GM23248 (cell line): ENCODE results near the gene E2F7. TPM values are rescaled to one million over a fixed set of nuclear protein-coding genes. Genes with fewer than 3 reads are reported as not detected.

ENCODE experiments used
- DNase-seq: peaks from one replicate; pipeline ENCODE4 v3.0.0-alpha.2; 2015
- H2AFZ ChIP-seq: fragments of 200-600 bp; sonication (generic); 2 replicates; pipeline ENCODE4 v1.6.1; 2016; ENCODE audit warnings: antibody characterized with exemption
- H3F3A ChIP-seq: fragments of 200-600 bp; sonication (generic); 2 replicates; pipeline ENCODE4 v1.6.1; 2016; ENCODE audit warnings: mild to moderate bottlenecking, antibody characterized with exemption, mixed run types; ENCODE audit not compliant: insufficient read depth
- H3K27ac ChIP-seq: fragments of 200-600 bp; sonication (generic); 2 replicates; pipeline ENCODE4 v1.5.1; 2016; ENCODE audit warnings: mild to moderate bottlenecking
- H3K27me3 ChIP-seq: fragments of 200-600 bp; sonication (generic); replicated peaks from 2 replicates; pipeline ENCODE4 v1.6.1; 2016; ENCODE audit warnings: mild to moderate bottlenecking; ENCODE audit not compliant: insufficient read depth
- H3K36me3 ChIP-seq: fragments of 200-600 bp; sonication (generic); 2 replicates; pipeline ENCODE4 v1.6.1; 2016; ENCODE audit warnings: low read depth, mild to moderate bottlenecking
- H3K4me1 ChIP-seq: fragments of 200-600 bp; sonication (generic); 2 replicates; pipeline ENCODE4 v1.6.1; 2016; ENCODE audit warnings: mild to moderate bottlenecking; ENCODE audit not compliant: insufficient read depth
- H3K4me2 ChIP-seq: fragments of 200-600 bp; sonication (generic); one replicate; pipeline ENCODE4 v1.6.1; 2016; ENCODE audit warnings: mild to moderate bottlenecking; ENCODE audit not compliant: unreplicated experiment
- H3K4me3 ChIP-seq: fragments of 200-600 bp; sonication (generic); 2 replicates; pipeline ENCODE4 v1.5.1; 2016; ENCODE audit warnings: mild to moderate bottlenecking
- H3K79me2 ChIP-seq: fragments of 200-600 bp; sonication (generic); 2 replicates; pipeline ENCODE4 v1.6.1; 2016; ENCODE audit warnings: mild to moderate bottlenecking; ENCODE audit not compliant: insufficient read depth
- H3K9ac ChIP-seq: fragments of 200-600 bp; sonication (generic); 2 replicates; pipeline ENCODE4 v1.6.1; 2016; ENCODE audit warnings: mild to moderate bottlenecking
- H3K9me2 ChIP-seq: fragments of 200-600 bp; sonication (generic); 2 replicates; pipeline ENCODE4 v1.6.1; 2016; ENCODE audit warnings: mixed run types, mild to moderate bottlenecking, moderate library complexity; ENCODE audit not compliant: insufficient read depth
- H3K9me3 ChIP-seq: fragments of 200-600 bp; sonication (generic); one replicate; pipeline ENCODE4 v1.6.1; 2017; ENCODE audit warnings: low read depth
- H4K20me1 ChIP-seq: fragments of 200-600 bp; sonication (generic); 2 replicates; pipeline ENCODE4 v1.6.0; 2016; ENCODE audit not compliant: insufficient read depth
- EZH2 ChIP-seq: fragments of 200-600 bp; sonication (generic); IDR thresholded peaks from 2 replicates; pipeline ENCODE4 v1.6.1; 2018; ENCODE audit warnings: antibody characterized with exemption, mild to moderate bottlenecking; ENCODE audit not compliant: insufficient read depth, poor library complexity, severe bottlenecking
- EZH2phosphoT487 ChIP-seq: fragments of 200-600 bp; sonication (generic); IDR thresholded peaks from 2 replicates; pipeline ENCODE4 v1.6.1; 2018; ENCODE audit warnings: antibody characterized with exemption, moderate library complexity, mild to moderate bottlenecking, low read depth; ENCODE audit not compliant: insufficient read depth
- WGBS, 2 experiments: methylation state at CpG; one replicate each; pipeline ENCODE4 v1.1.6; 2015 to 2017; ENCODE audit warnings: low lambda C conversion rate in 2 of 2, low coverage in 1 of 2; ENCODE audit errors: missing lambda C conversion rate in 2 of 2; 5-methylcytosine and 5-hydroxymethylcytosine counted together
- in situ Hi-C: fragments of 300-500 bp; cut with MboI; formaldehyde crosslinking; loops from 2 replicates; pipeline ENCODE4 v1.15.0; 2020
- polyA plus RNA-seq: library from polyadenylated mRNA; unstranded; fragments of >200 nt; fragmentation: Nextera tagmentation; extraction: Ambion mirVana; gene quantifications from 2 replicates; pipeline ENCODE4 v1.2.1, GENCODE V29; 2016
- total RNA-seq: library from RNA; depleted of rRNA; stranded (reverse); fragments of >200 nt; shearing (Covaris generic); gene quantifications from 2 replicates; pipeline ENCODE4 v1.2.3, GENCODE V29; 2014

The E2F7 gene
- total and polyA plus RNA-seq, 2 experiments from 2014 or later: 2.5 to 5.7 TPM

GRCh38 chr12:77035226-77035625 is 30.1 kb downstream of the E2F7 start:
- H2AFZ ChIP-seq: no peak overlapping the region
- DNase-seq: no peak
- peaks cover 19% of the 10 kb centered on the region for H3K4me1 ChIP-seq
- H3K36me3 ChIP-seq: peaks cover 16% of the 10 kb centered on the region
- H3K27ac ChIP-seq: no peak overlapping the region
- no peaks in the 10 kb centered on the region for H4K20me1 ChIP-seq
- peaks cover 31% of the 10 kb centered on the region for H3F3A ChIP-seq
- WGBS, 2 experiments: 75 to 80% methylated on average over 1 of the region's 1 CpG
- TF ChIP-seq EZH2phosphoT487 (no peak), EZH2 (no peak)
- H3K9me2 ChIP-seq: no peaks in the 10 kb centered on the region
- H3K4me2 ChIP-seq: no peak overlapping the region
- in situ Hi-C loops: loop anchor here (10.0 kb wide), 1 partner anchor 650 kb away; no protein-coding TSS in a partner anchor
- no peaks in the 10 kb centered on the region for H3K27me3 ChIP-seq
- no peak overlapping the region for H3K9ac ChIP-seq
- no peak overlapping the region for H3K4me3 ChIP-seq
- no peaks in the 10 kb centered on the region for H3K79me2 ChIP-seq
- H3K9me3 ChIP-seq: peaks cover 4% of the 10 kb centered on the region

GRCh38 chr12:77033658-77034536 is 31.5 kb downstream of the E2F7 start:
- H3K9ac ChIP-seq: no peak overlapping the region
- in situ Hi-C loops: loop anchor here (10.0 kb wide), 1 partner anchor 651 kb away; no protein-coding TSS in a partner anchor
- no peak overlapping the region for H3K4me2 ChIP-seq
- H3K9me3 ChIP-seq: peaks cover 3% of the 10 kb centered on the region
- H3K4me3 ChIP-seq: no peak overlapping the region
- no peaks in the 10 kb centered on the region for H4K20me1 ChIP-seq
- H3K36me3 ChIP-seq: peaks cover 12% of the 10 kb centered on the region
- no peak for DNase-seq
- H2AFZ ChIP-seq: no peak overlapping the region
- H3K27ac ChIP-seq: no peak overlapping the region
- no peaks in the 10 kb centered on the region for H3K9me2 ChIP-seq
- H3K4me1 ChIP-seq: peaks cover 19% of the 10 kb centered on the region
- H3K79me2 ChIP-seq: no peaks in the 10 kb centered on the region
- H3F3A ChIP-seq: peaks cover 26% of the 10 kb centered on the region
- no peaks in the 10 kb centered on the region for H3K27me3 ChIP-seq
- TF ChIP-seq EZH2: no peak
- TF ChIP-seq EZH2phosphoT487: no peak
- 95 to 96% methylated on average over 9 of the region's 9 CpGs for WGBS, 2 experiments

- in situ Hi-C loops: loop anchor here (10.0 kb wide), 1 partner anchor 652 kb away; no protein-coding TSS in a partner anchor
- no peaks in the 10 kb centered on the region for H3K27me3 ChIP-seq
- no peaks in the 10 kb centered on the region for H3K79me2 ChIP-seq
- peak; percentile 79 for DNase-seq
- H2AFZ ChIP-seq: 0 out of 2 replicates have a peak overlapping the region, but pooled peaks have one; percentile 0
- H3K9me3 ChIP-seq: no peaks in the 10 kb centered on the region
- H4K20me1 ChIP-seq: no peaks in the 10 kb centered on the region
- no peak for TF ChIP-seq EZH2
- TF ChIP-seq EZH2phosphoT487: 0 out of 2 replicates have a peak, but pooled peaks have one; percentile 42
- peak overlapping the region; percentile 76 for H3K27ac ChIP-seq
- H3K9me2 ChIP-seq: no peaks in the 10 kb centered on the region
- peaks cover 19% of the 10 kb centered on the region for H3K4me1 ChIP-seq
- no peaks in the 10 kb centered on the region for H3K36me3 ChIP-seq
- WGBS, 2 experiments: 0 to 7% methylated on average over 2 of the region's 2 CpGs
- H3F3A ChIP-seq: peaks cover 26% of the 10 kb centered on the region
- H3K4me2 ChIP-seq: peak overlapping the region; percentile 34
- no peak overlapping the region for H3K4me3 ChIP-seq
- H3K9ac ChIP-seq: peak overlapping the region; percentile 32
Measured at GRCh38 chr12:77032406-77032805, 33.0 kb downstream of the E2F7 start.

- Histone ChIP-seq H3K9me3 (no peaks in the 10 kb centered on the region), H3K79me2 (no peaks in the 10 kb centered on the region), H4K20me1 (no peaks in the 10 kb centered on the region), H2AFZ (0 out of 2 replicates have a peak overlapping the region, but pooled peaks have one; percentile 0), H3K27ac (peak overlapping the region; percentile 76), H3K36me3 (no peaks in the 10 kb centered on the region), H3K4me3 (no peak overlapping the region), H3K9me2 (no peaks in the 10 kb centered on the region), H3K4me1 (peaks cover 19% of the 10 kb centered on the region), H3K4me2 (peak overlapping the region; percentile 34), H3F3A (peaks cover 26% of the 10 kb centered on the region), H3K27me3 (no peaks in the 10 kb centered on the region), H3K9ac (peak overlapping the region; percentile 32)
- TF ChIP-seq EZH2: no peak
- DNase-seq: peak; percentile 69
- 58 to 59% methylated on average over 4 of the region's 4 CpGs for WGBS, 2 experiments
- in situ Hi-C loops: loop anchor here (10.0 kb wide), 1 partner anchor 653 kb away; no protein-coding TSS in a partner anchor
Measured at GRCh38 chr12:77031745-77032144, 33.6 kb downstream of the E2F7 start.
